ENCODE results near the gene TCF12. TPM values are rescaled to one million over a fixed set of nuclear protein-coding genes. Genes with fewer than 3 reads are reported as not detected.
A peak's percentile ranks its signal among the peaks of the same experiment; 100 is the strongest.
"Not testable (repeated sequence)": the region's sequence is repeated elsewhere in the genome, so short reads cannot be mapped to it uniquely, and the experiment has no call there.

The TCF12 gene
- total RNA-seq, 3 donors from 2014 or later = 164 to 198 (median 174) TPM

DNA sequence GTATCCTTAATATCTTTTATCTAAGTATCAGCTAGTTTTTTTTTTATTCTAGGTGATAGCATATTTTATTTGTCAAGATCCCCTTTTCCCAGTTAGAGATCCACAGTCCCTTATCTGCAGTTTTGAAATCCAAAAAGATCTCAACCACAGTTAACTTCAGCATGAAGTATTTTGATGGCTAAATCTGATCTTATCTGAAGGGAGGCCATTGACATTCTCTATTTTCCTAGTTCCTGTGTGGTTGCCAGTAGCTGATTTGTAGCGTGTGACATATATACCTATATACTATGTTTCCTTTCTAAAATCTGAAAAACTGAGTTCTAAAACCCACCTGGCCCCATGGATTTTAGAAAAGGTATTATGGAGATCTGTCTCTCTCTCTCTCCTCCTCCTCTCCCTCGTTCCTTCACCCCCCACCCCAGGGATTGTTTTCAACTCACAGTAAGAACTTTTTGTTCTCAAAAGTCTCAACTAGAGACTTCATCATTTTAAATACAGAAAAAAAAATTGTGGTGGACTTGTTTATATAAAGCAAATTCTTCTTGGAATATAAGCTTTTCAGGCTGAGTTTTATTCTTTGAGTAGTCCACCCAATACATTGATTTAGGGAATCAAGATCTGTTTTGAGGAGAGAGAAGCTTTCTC is 12.3 kb downstream of the TCF12 start:
- Histone ChIP-seq H3K9me3 (peaks cover 0 to 5% of the 10 kb centered on the region in 2 donors), H3K4me3 (no peak overlapping the region), H3K27me3 (no peaks in the 10 kb centered on the region), H3K36me3 (no peaks in the 10 kb centered on the region), H3K27ac (peak overlapping the region in 1 of 2 donors; percentile 21), H3K4me1 (no peaks in the 10 kb centered on the region)
- no peak for DNase-seq (ENCODE audit: low spot score in 2 of 2)
- TF ChIP-seq POLR2A (IDR thresholded peaks at IDR 0.05) (no peak), CTCF (IDR thresholded peaks at IDR 0.05) (no peak), POLR2AphosphoS5 (IDR thresholded peaks at IDR 0.05) (no peak)
- intact Hi-C loops (cut with DNase I; ENCODE audit: low total_unique reads) = no loop called here

DNA sequence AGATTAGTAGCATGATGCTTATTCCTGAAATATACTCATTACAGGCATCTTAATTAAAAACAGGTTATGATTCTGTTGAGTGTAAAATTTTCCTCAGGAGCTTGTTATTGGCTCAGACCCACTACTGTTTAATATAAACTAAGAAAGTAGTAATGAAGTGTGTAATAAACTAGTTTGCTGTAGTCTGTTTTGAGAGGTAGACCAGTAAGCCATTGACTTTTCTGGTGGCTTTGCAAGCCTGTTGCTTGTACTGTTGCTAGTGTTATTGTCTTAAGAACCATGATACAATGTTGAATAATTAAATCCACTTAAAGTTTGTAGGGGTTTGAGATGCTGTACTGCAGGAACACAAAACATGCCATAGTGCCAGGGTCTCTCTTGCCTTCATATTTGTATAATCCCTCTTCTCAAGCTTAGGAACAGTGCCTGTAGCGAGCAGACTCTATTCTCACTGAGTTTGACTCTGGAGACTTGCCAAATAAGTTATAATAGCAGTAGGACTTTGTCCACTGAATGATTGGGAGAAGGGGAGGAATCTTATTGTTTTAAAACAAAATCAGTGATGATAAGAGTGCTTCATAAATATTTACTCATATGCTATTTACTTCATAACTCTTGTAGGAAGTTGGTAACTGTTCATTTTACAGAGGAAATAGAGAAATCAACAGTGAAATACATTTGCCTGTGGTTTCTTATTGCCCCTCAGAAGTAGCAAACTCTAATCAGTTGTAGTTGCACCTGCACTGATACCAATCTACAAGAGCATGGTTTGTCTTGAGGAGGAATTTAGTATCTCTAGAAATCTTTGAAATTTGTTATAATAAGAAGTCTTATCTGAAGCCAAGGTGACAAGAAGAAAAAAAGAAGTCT is 13.4 kb downstream of the TCF12 start:
- Histone ChIP-seq H3K4me1 (no peaks in the 10 kb centered on the region), H3K36me3 (no peaks in the 10 kb centered on the region), H3K4me3 (no peak overlapping the region), H3K27me3 (no peaks in the 10 kb centered on the region), H3K27ac (no peak overlapping the region), H3K9me3 (peaks cover 0 to 7% of the 10 kb centered on the region in 2 donors)
- TF ChIP-seq POLR2AphosphoS5 (IDR thresholded peaks at IDR 0.05) = no peak
- TF ChIP-seq POLR2A (IDR thresholded peaks at IDR 0.05) = no peak
- no peak for DNase-seq (ENCODE audit: low spot score in 2 of 2)
- intact Hi-C loops (cut with DNase I; ENCODE audit: low total_unique reads) = no loop called here

DNA sequence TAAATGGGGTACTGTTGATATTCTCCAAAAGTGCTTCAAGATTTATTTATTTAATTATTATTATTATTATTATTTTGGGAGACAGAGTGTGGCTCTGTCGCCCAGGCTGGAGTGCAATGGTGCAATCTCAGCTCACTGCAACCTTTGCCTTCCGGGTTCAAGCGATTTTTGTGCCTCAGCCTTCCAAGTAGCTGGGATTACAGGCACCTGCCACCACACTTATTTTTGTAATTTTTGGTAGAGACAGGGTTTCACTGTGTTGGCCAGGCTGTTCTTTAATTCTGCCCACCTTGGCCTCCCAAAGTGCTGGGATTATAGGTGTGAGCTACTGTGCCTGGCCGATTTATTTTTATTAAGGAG is 14.0 kb downstream of the TCF12 start:
- H3K27ac ChIP-seq; H3K4me1 ChIP-seq; H3K9me3 ChIP-seq; H3K27me3 ChIP-seq; intact Hi-C loops (cut with DNase I; ENCODE audit: low total_unique reads); DNase-seq (ENCODE audit: low spot score in 2 of 2); H3K4me3 ChIP-seq; H3K36me3 ChIP-seq: not testable (repeated sequence)

GRCh38 chr15:56933410-56933809 is 15.0 kb downstream of the TCF12 start:
- no peaks in the 10 kb centered on the region for H3K27me3 ChIP-seq
- H3K4me3 ChIP-seq = no peak overlapping the region
- intact Hi-C loops (cut with DNase I; ENCODE audit: low total_unique reads) = no loop called here
- no peaks in the 10 kb centered on the region for H3K36me3 ChIP-seq
- no peak overlapping the region for H3K27ac ChIP-seq
- no peak for DNase-seq (ENCODE audit: low spot score in 2 of 2)
- TF ChIP-seq CTCF (IDR thresholded peaks at IDR 0.05) (no peak), POLR2AphosphoS5 (IDR thresholded peaks at IDR 0.05) (no peak), POLR2A (IDR thresholded peaks at IDR 0.05) (no peak)
- no peaks in the 10 kb centered on the region for H3K4me1 ChIP-seq
- H3K9me3 ChIP-seq = peaks cover 0 to 7% of the 10 kb centered on the region in 2 donors

DNA sequence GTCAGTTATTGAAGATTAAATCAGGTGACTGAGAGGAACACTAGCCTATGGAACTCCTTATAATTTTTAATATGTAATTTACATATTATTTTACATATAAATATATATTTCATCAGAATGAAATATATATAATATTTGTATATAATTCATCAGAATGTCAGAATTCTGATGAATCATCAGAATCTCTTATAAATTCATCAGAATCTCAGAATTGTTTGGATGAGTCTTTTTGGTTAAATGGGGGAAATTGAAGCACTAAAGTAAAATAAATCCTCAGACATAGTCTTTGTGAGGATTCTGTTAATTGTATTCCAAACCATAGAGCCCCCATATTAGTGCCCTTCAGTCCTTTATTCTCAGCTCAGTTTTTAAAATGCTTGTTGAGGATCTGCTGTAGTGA is 15.4 kb downstream of the TCF12 start:
- peak overlapping the region in 1 of 2 donors; percentile 22 for H3K27ac ChIP-seq
- DNase-seq (ENCODE audit: low spot score in 2 of 2) = no peak
- no peaks in the 10 kb centered on the region for H3K27me3 ChIP-seq
- no peak overlapping the region for H3K4me3 ChIP-seq
- intact Hi-C loops (cut with DNase I; ENCODE audit: low total_unique reads) = no loop called here
- no peaks in the 10 kb centered on the region for H3K4me1 ChIP-seq
- no peaks in the 10 kb centered on the region for H3K36me3 ChIP-seq
- TF ChIP-seq CTCF (IDR thresholded peaks at IDR 0.05) (no peak), POLR2A (IDR thresholded peaks at IDR 0.05) (no peak), POLR2AphosphoS5 (IDR thresholded peaks at IDR 0.05) (no peak)
- H3K9me3 ChIP-seq = peaks cover 0 to 7% of the 10 kb centered on the region in 2 donors

- no peaks in the 10 kb centered on the region for H3K36me3 ChIP-seq
- intact Hi-C loops (cut with DNase I; ENCODE audit: low total_unique reads) = no loop called here
- TF ChIP-seq POLR2AphosphoS5 (IDR thresholded peaks at IDR 0.05) = no peak
- no peak for TF ChIP-seq POLR2A (IDR thresholded peaks at IDR 0.05)
- no peak for TF ChIP-seq CTCF (IDR thresholded peaks at IDR 0.05)
- no peak overlapping the region for H3K4me3 ChIP-seq
- no peaks in the 10 kb centered on the region for H3K4me1 ChIP-seq
- no peak for DNase-seq (ENCODE audit: low spot score in 2 of 2)
- peak overlapping the region in 1 of 2 donors; percentile 22 for H3K27ac ChIP-seq
- H3K9me3 ChIP-seq = peaks cover 0 to 7% of the 10 kb centered on the region in 2 donors
- H3K27me3 ChIP-seq = no peaks in the 10 kb centered on the region
These were observed 15.8 kb downstream of the TCF12 start for GRCh38 chr15:56934269-56934668.
